ENCODE results near the gene DOK5. TPM values are rescaled to one million over a fixed set of nuclear protein-coding genes. Genes with fewer than 3 reads are reported as not detected.
"Not testable (repeated sequence)": the region's sequence is repeated elsewhere in the genome, so short reads cannot be mapped to it uniquely, and the experiment has no call there.

Gene DOK5
- total and polyA plus RNA-seq, 2 of the 8 experiments (the other 6 are each of a cell fraction or from before 2014, with no cell fraction given): 8.9 to 15.0 TPM

GRCh38 chr20:54436410-54436809 is 39.0 kb upstream of the DOK5 start:
- H3K36me3 ChIP-seq (ENCODE audit: control insufficient read depth in 2 of 4, insufficient read depth in 4 of 4, low read length in 3 of 4); H3K18ac ChIP-seq (ENCODE audit: extremely low read depth, low read length); H3K9ac ChIP-seq (replicated peaks in 1 of 4; ENCODE audit: extremely low read depth in 1 of 4, low read depth in 3 of 4, low read length in 3 of 4); H3K14ac ChIP-seq (ENCODE audit: insufficient read length); H4K8ac ChIP-seq (ENCODE audit: extremely low read depth, insufficient read depth, low read length); H3K27ac ChIP-seq (ENCODE audit: low read depth, low read length); H4K20me1 ChIP-seq (replicated peaks in 1 of 2; ENCODE audit: control insufficient read depth in 1 of 2, insufficient read depth in 2 of 2, low read length in 2 of 2); H2BK5ac ChIP-seq (ENCODE audit: low read depth, low read length); H4K91ac ChIP-seq (replicated peaks; ENCODE audit: insufficient read length, low read length); H3K4me3 ChIP-seq (ENCODE audit: extremely low read depth in 1 of 4, insufficient read depth in 2 of 4, low read depth in 3 of 4, low read length in 4 of 4); H2AK5ac ChIP-seq (ENCODE audit: low read depth, low read length); FAIRE-seq; H2BK15ac ChIP-seq (ENCODE audit: low read length); H2AFZ ChIP-seq (ENCODE audit: low read length); H3K23me2 ChIP-seq (ENCODE audit: low read depth, low read length); H3K9me3 ChIP-seq (ENCODE audit: insufficient read depth in 2 of 2, low read depth in 1 of 2, low read length in 1 of 2); H3K56ac ChIP-seq (replicated peaks; ENCODE audit: insufficient read length, low read depth, low read length); H2BK12ac ChIP-seq (ENCODE audit: low read depth, low read length); H3K4me2 ChIP-seq (ENCODE audit: insufficient read depth in 1 of 2, low read depth in 2 of 2, low read length in 2 of 2); H3K79me1 ChIP-seq (ENCODE audit: low read depth, low read length); H4K5ac ChIP-seq (ENCODE audit: insufficient read length, low read depth, low read length); H3K79me2 ChIP-seq (ENCODE audit: control insufficient read depth in 1 of 2, insufficient read depth in 2 of 2, low read length in 2 of 2); H3K23ac ChIP-seq (ENCODE audit: insufficient read length); H2BK120ac ChIP-seq (replicated peaks; ENCODE audit: low read depth, low read length); H3K4ac ChIP-seq (replicated peaks; ENCODE audit: insufficient read length, low read depth, low read length); H3K27me3 ChIP-seq (replicated peaks in 1 of 4; ENCODE audit: control insufficient read depth in 3 of 4, extremely low read depth in 1 of 4, insufficient read depth in 3 of 4, low read length in 3 of 4); H2BK20ac ChIP-seq (ENCODE audit: low read length); DNase-seq (ENCODE audit: low read depth in 1 of 2, low spot score in 2 of 2); H3K4me1 ChIP-seq (replicated peaks in 1 of 4; ENCODE audit: control insufficient read depth in 3 of 4, insufficient read depth in 4 of 4, low read length in 3 of 4); POLR2A ChIA-PET (ENCODE audit: partially characterized antibody): not testable (repeated sequence)
- CTCF ChIA-PET (ENCODE audit: partially characterized antibody): interaction anchor here (0.6 kb wide), 1 partner anchor 215 kb away, joined by 4 read pairs; no protein-coding TSS in a partner anchor
- 94% methylated on average over 8 of the region's 8 CpGs; no CpG with 5 or more reads in 1 of the 2 experiments for WGBS, 2 experiments (ENCODE audit: extremely low coverage in 1 of 2, insufficient coverage in 1 of 2, insufficient read length in 1 of 2, insufficient replicate concordance in 2 of 2, low coverage in 1 of 2, low lambda C conversion rate in 2 of 2, missing lambda C conversion rate in 1 of 2)
